ENCODE measurements around the gene ADGRL3. TPM values are rescaled to one million over a fixed set of nuclear protein-coding genes. Genes with fewer than 3 reads are reported as not detected.

ADGRL3 gene
- total and polyA plus RNA-seq, 2 donors (not counting 1 experiment from before 2014, with no cell fraction given): not detected

DNA sequence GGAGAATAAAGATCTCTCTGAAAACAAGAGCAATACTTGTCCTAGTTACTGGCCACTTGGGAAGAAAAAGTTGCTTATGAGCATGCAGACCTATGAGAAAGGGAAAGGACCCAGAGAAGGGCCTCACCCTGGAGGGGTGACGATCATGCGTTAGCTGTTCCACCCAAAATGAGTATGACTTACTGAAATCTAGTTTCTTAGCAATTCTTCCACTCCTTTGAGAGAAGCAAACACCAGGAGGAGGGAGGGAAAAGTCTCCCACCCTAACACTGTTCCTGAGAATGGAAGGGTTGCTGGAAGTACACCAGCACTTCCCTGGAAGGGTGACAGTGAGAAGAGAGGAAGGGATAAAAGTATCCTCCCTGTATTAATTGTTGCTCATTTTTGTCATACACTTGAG, 107.9 kb downstream of the ADGRL3 start:
- Mint-ChIP-seq H3K4me3 (no peak overlapping the region), H3K27ac (no peak overlapping the region), H3K27me3 (no peaks in the 10 kb centered on the region), H3K4me1 (no peaks in the 10 kb centered on the region), H3K9me3 (ENCODE audit: insufficient read depth) (peaks cover 1% of the 10 kb centered on the region)
- POLR2A ChIA-PET: no interaction called here
- Histone ChIP-seq H3K4me1 (ENCODE audit: control insufficient read depth in 2 of 2, insufficient read depth in 2 of 2, low read length in 2 of 2) (no peaks in the 10 kb centered on the region), H3K79me2 (ENCODE audit: control insufficient read depth, insufficient read depth, low read length) (no peaks in the 10 kb centered on the region), H3K27me3 (replicated peaks in 1 of 4; ENCODE audit: control extremely low read depth in 1 of 4, control insufficient read depth in 3 of 4, insufficient read depth in 4 of 4, low read length in 3 of 4) (no peaks in the 10 kb centered on the region), H3K4me2 (replicated peaks; ENCODE audit: low read depth, low read length, poor library complexity, severe bottlenecking) (no peak overlapping the region), H3K9ac (ENCODE audit: low read length) (no peak overlapping the region), H4K20me1 (ENCODE audit: control insufficient read depth, insufficient read depth, low read length, poor library complexity, severe bottlenecking) (no peaks in the 10 kb centered on the region), H2AFZ (ENCODE audit: insufficient read depth, low read depth, low read length, poor library complexity, severe bottlenecking) (no peak overlapping the region), H3K9me3 (ENCODE audit: control extremely low read depth in 1 of 3, control insufficient read depth in 2 of 3, insufficient read depth in 1 of 3, low read length in 2 of 3) (no peaks in the 10 kb centered on the region), H3K4me3 (ENCODE audit: control extremely low read depth in 1 of 5, extremely low read depth in 1 of 5, insufficient read depth in 1 of 5, low read depth in 2 of 5, low read length in 4 of 5) (no peak overlapping the region), H3K27ac (ENCODE audit: low read length in 2 of 2) (no peak overlapping the region), H3K36me3 (replicated peaks in 1 of 2; ENCODE audit: control extremely low read depth in 1 of 2, control insufficient read depth in 1 of 2, extremely low read depth in 1 of 2, insufficient read depth in 2 of 2, low read length in 1 of 2) (no peaks in the 10 kb centered on the region)
- no CpG with 5 or more reads among the region's 2 CpGs for WGBS (ENCODE audit: insufficient coverage)
- DNase-seq (no peak), ATAC-seq (ENCODE audit: low read depth) (no peak)
- intact Hi-C loops (cut with micrococcal nuclease): no loop called here
- CTCF ChIA-PET: no interaction called here
- TF ChIP-seq, protein P1, sequence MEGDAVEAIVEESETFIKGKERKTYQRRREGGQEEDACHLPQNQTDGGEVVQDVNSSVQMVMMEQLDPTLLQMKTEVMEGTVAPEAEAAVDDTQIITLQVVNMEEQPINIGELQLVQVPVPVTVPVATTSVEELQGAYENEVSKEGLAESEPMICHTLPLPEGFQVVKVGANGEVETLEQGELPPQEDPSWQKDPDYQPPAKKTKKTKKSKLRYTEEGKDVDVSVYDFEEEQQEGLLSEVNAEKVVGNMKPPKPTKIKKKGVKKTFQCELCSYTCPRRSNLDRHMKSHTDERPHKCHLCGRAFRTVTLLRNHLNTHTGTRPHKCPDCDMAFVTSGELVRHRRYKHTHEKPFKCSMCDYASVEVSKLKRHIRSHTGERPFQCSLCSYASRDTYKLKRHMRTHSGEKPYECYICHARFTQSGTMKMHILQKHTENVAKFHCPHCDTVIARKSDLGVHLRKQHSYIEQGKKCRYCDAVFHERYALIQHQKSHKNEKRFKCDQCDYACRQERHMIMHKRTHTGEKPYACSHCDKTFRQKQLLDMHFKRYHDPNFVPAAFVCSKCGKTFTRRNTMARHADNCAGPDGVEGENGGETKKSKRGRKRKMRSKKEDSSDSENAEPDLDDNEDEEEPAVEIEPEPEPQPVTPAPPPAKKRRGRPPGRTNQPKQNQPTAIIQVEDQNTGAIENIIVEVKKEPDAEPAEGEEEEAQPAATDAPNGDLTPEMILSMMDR (IDR thresholded peaks at IDR 0.05): no peak
- no peak for TF ChIP-seq EZH2 (IDR thresholded peaks at IDR 0.05; ENCODE audit: borderline replicate concordance, insufficient read depth, low read depth, low read length, poor library complexity, severe bottlenecking)

- Mint-ChIP-seq H3K9me3 (ENCODE audit: insufficient read depth) (peaks cover 4% of the 10 kb centered on the region), H3K4me3 (no peak overlapping the region)
- no CpG with 5 or more reads among the region's 1 CpG for WGBS (ENCODE audit: insufficient coverage)
Measured at GRCh38 chr4:61309616-61310015, 109.5 kb downstream of the ADGRL3 start.

More at GRCh38 chr4:61309616-61310015, 109.5 kb downstream of the ADGRL3 start:
- Histone ChIP-seq H3K4me2 (replicated peaks; ENCODE audit: low read depth, low read length, poor library complexity, severe bottlenecking) (no peak overlapping the region), H3K9me3 (ENCODE audit: control extremely low read depth in 1 of 3, control insufficient read depth in 2 of 3, insufficient read depth in 1 of 3, low read length in 2 of 3) (peaks cover 0 to 3% (median 0%) of the 10 kb centered on the region in 3 donors), H4K20me1 (ENCODE audit: control insufficient read depth, insufficient read depth, low read length, poor library complexity, severe bottlenecking) (no peaks in the 10 kb centered on the region), H3K4me1 (ENCODE audit: control insufficient read depth in 2 of 2, insufficient read depth in 2 of 2, low read length in 2 of 2) (no peaks in the 10 kb centered on the region), H3K27ac (ENCODE audit: low read length in 2 of 2) (no peak overlapping the region), H3K36me3 (replicated peaks in 1 of 2; ENCODE audit: control extremely low read depth in 1 of 2, control insufficient read depth in 1 of 2, extremely low read depth in 1 of 2, insufficient read depth in 2 of 2, low read length in 1 of 2) (no peaks in the 10 kb centered on the region), H3K79me2 (ENCODE audit: control insufficient read depth, insufficient read depth, low read length) (no peaks in the 10 kb centered on the region), H3K9ac (ENCODE audit: low read length) (no peak overlapping the region), H2AFZ (ENCODE audit: insufficient read depth, low read depth, low read length, poor library complexity, severe bottlenecking) (no peak overlapping the region), H3K4me3 (ENCODE audit: control extremely low read depth in 1 of 5, extremely low read depth in 1 of 5, insufficient read depth in 1 of 5, low read depth in 2 of 5, low read length in 4 of 5) (no peak overlapping the region), H3K27me3 (replicated peaks in 1 of 4; ENCODE audit: control extremely low read depth in 1 of 4, control insufficient read depth in 3 of 4, insufficient read depth in 4 of 4, low read length in 3 of 4) (no peaks in the 10 kb centered on the region)
- H3K27ac Mint-ChIP-seq: no peak overlapping the region
- H3K27me3 Mint-ChIP-seq: no peaks in the 10 kb centered on the region
- intact Hi-C loops (cut with micrococcal nuclease): no loop called here
- DNase-seq: no peak
- TF ChIP-seq, protein P1 (IDR thresholded peaks at IDR 0.05): no peak
- no peak for TF ChIP-seq EZH2 (IDR thresholded peaks at IDR 0.05; ENCODE audit: borderline replicate concordance, insufficient read depth, low read depth, low read length, poor library complexity, severe bottlenecking)
- ChIA-PET CTCF (no interaction called here), POLR2A (no interaction called here)
- H3K4me1 Mint-ChIP-seq: no peaks in the 10 kb centered on the region
- no peak for ATAC-seq (ENCODE audit: low read depth)

Measured in B cell (primary cell).